Keratinocyte (primary cell): ENCODE results near the gene CYTH1. TPM values are rescaled to one million over a fixed set of nuclear protein-coding genes. Genes with fewer than 3 reads are reported as not detected.

Experiments
- DNase-seq: peaks from one replicate; pipeline ENCODE4 v3.0.0-alpha.2; 2011; ENCODE audit warnings: low read depth, missing footprints, low spot score
- FAIRE-seq: peaks from 2 replicates; lab custom pipeline; 2011; peaks lifted over from hg19 to GRCh38; lab: Jason Lieb, UNC
- H2AFZ ChIP-seq: 2 replicates; pipeline ENCODE4 v1.6.0; 2012; ENCODE audit warnings: low read length, control low read depth, inconsistent platforms; ENCODE audit not compliant: control insufficient read depth
- H3K27ac ChIP-seq: 2 replicates; pipeline ENCODE4 v1.5.1; 2011; ENCODE audit warnings: low read length; ENCODE audit not compliant: control insufficient read depth, insufficient read depth
- H3K27me3 ChIP-seq: 3 replicates; pipeline ENCODE4 v1.6.0; 2011; ENCODE audit warnings: low read length; ENCODE audit not compliant: control insufficient read depth, insufficient read depth; ENCODE audit errors: extremely low read depth
- H3K36me3 ChIP-seq, 2 experiments: 2 replicates in 1 of 2; 3 replicates in 1 of 2; pipeline ENCODE4 v1.5.1; 2011; ENCODE audit warnings: low read length in 2 of 2, mild to moderate bottlenecking in 1 of 2; ENCODE audit not compliant: control insufficient read depth in 2 of 2, insufficient read depth in 2 of 2; ENCODE audit errors: extremely low read depth in 1 of 2
- H3K4me1 ChIP-seq: 3 replicates; pipeline ENCODE4 v1.5.1; 2011; ENCODE audit warnings: low read length; ENCODE audit not compliant: control insufficient read depth, insufficient read depth; ENCODE audit errors: extremely low read depth
- H3K4me2 ChIP-seq: 3 replicates; pipeline ENCODE4 v1.6.0; 2011; ENCODE audit warnings: low read depth, low read length; ENCODE audit not compliant: control insufficient read depth, insufficient read depth; ENCODE audit errors: extremely low read depth
- H3K4me3 ChIP-seq, 3 experiments: fragments of 200-600 bp in 1 of 3; sonication (generic) in 1 of 3; 2 replicates in 2 of 3; 3 replicates in 1 of 3; pipeline ENCODE4 v1.5.1; 2011 to 2016; ENCODE audit warnings: low read length in 3 of 3, mild to moderate bottlenecking in 3 of 3, control low read depth in 2 of 3, inconsistent platforms in 1 of 3, low read depth in 1 of 3, mixed read lengths in 1 of 3, mixed run types in 1 of 3, moderate library complexity in 1 of 3; ENCODE audit not compliant: control insufficient read depth in 2 of 3, insufficient read depth in 2 of 3; ENCODE audit errors: extremely low read depth in 1 of 3
- H3K79me2 ChIP-seq: 2 replicates; pipeline ENCODE4 v1.6.0; 2012; ENCODE audit warnings: low read length; ENCODE audit not compliant: control insufficient read depth, insufficient read depth
- H3K9ac ChIP-seq: 3 replicates; pipeline ENCODE4 v1.6.0; 2011; ENCODE audit warnings: low read length; ENCODE audit not compliant: control insufficient read depth, insufficient read depth; ENCODE audit errors: extremely low read depth
- H3K9me1 ChIP-seq: 3 replicates; pipeline ENCODE4 v1.6.0; 2011; ENCODE audit warnings: low read length; ENCODE audit not compliant: control insufficient read depth, insufficient read depth; ENCODE audit errors: extremely low read depth
- H3K9me3 ChIP-seq: 2 replicates; pipeline ENCODE4 v1.5.1; 2012; ENCODE audit warnings: low read depth, low read length; ENCODE audit not compliant: control insufficient read depth
- H4K20me1 ChIP-seq: 3 replicates; pipeline ENCODE4 v1.6.0; 2011; ENCODE audit warnings: low read length; ENCODE audit not compliant: control insufficient read depth, insufficient read depth; ENCODE audit errors: extremely low read depth
- CTCF ChIP-seq, 3 experiments: IDR thresholded peaks in 1 of 3; conservative IDR thresholded peaks in 1 of 3; optimal IDR thresholded peaks in 1 of 3; 2 replicates in 2 of 3; 3 replicates in 1 of 3; pipeline versions ENCODE3 to v1.5.1; 2011; ENCODE audit warnings: low read length in 3 of 3, mild to moderate bottlenecking in 3 of 3, moderate library complexity in 2 of 3, control low read depth in 1 of 3, inconsistent platforms in 1 of 3; ENCODE audit not compliant: insufficient read depth in 2 of 3; ENCODE audit errors: extremely low read depth in 1 of 3
- EZH2 ChIP-seq: IDR thresholded peaks from one replicate; pipeline ENCODE4 v1.6.1; 2012; ENCODE audit warnings: inconsistent platforms, mild to moderate bottlenecking, low read length, moderate library complexity
- dilution Hi-C: fragments of 300-500 bp; cut with MboI; formaldehyde crosslinking; loops from one replicate; pipeline ENCODE4 v1.7.0; 2020; ENCODE audit warnings: low sequenced_read_pairs; ENCODE audit not compliant: extremely low pct_ligation_motif_present
- polyA plus RNA-seq, 5 experiments: library from polyadenylated mRNA; depleted of rRNA in 3 of 5; stranded (reverse) in 3 of 5; stranded (forward) in 1 of 5; unstranded in 1 of 5; fragments of >200 nt; gene quantifications; 1 replicate in 1 of 5; 2 replicates in 3 of 5; 3 replicates in 1 of 5; pipeline versions ENCODE4 v1.2.1 to v1.2.3, GENCODE V29; 2011 to 2012; ENCODE audit warnings: missing spikeins in 2 of 5, low read depth in 1 of 5, low replicate concordance in 1 of 5

The CYTH1 gene
- polyA plus RNA-seq, 1 donor (not counting 4 experiments of a cell fraction or from before 2014, with no cell fraction given): 28.3 TPM

GRCh38 chr17:78693346-78694083 is 88.6 kb downstream of the CYTH1 start:
- no peak overlapping the region for H3K4me2 ChIP-seq
- no peak overlapping the region for H2AFZ ChIP-seq
- H3K36me3 ChIP-seq: peaks cover 17 to 34% of the 10 kb centered on the region in 2 experiments
- H3K9me1 ChIP-seq: no peaks in the 10 kb centered on the region
- dilution Hi-C loops: no loop called here
- TF ChIP-seq EZH2 (no peak), CTCF (optimal IDR thresholded peaks at IDR 0.05 in 1 of 3, IDR thresholded peaks at IDR 0.05 in 1 of 3, conservative IDR thresholded peaks at IDR 0.05 in 1 of 3; ENCODE audit: extremely low read depth in 1 of 3, insufficient read depth in 2 of 3, low read length in 3 of 3) (no peak)
- peaks cover 9% of the 10 kb centered on the region for H3K4me1 ChIP-seq
- no peaks in the 10 kb centered on the region for H4K20me1 ChIP-seq
- H3K27ac ChIP-seq: no peak overlapping the region
- H3K4me3 ChIP-seq: no peak overlapping the region
- H3K27me3 ChIP-seq: no peaks in the 10 kb centered on the region
- H3K79me2 ChIP-seq: no peaks in the 10 kb centered on the region
- DNase-seq (no peak), FAIRE-seq (no peak)
- no peaks in the 10 kb centered on the region for H3K9me3 ChIP-seq
- no peak overlapping the region for H3K9ac ChIP-seq

- no peaks in the 10 kb centered on the region for H3K9me3 ChIP-seq
- H2AFZ ChIP-seq: no peak overlapping the region
- H3K27ac ChIP-seq: no peak overlapping the region
- dilution Hi-C loops: no loop called here
- H3K4me3 ChIP-seq: no peak overlapping the region
- H3K27me3 ChIP-seq: no peaks in the 10 kb centered on the region
- FAIRE-seq (no peak), DNase-seq (no peak)
- peaks cover 6% of the 10 kb centered on the region for H3K4me1 ChIP-seq
- TF ChIP-seq CTCF (optimal IDR thresholded peaks at IDR 0.05 in 1 of 3, IDR thresholded peaks at IDR 0.05 in 1 of 3, conservative IDR thresholded peaks at IDR 0.05 in 1 of 3; ENCODE audit: extremely low read depth in 1 of 3, insufficient read depth in 2 of 3, low read length in 3 of 3): no peak
- no peak for TF ChIP-seq EZH2
- no peak overlapping the region for H3K9ac ChIP-seq
- H3K36me3 ChIP-seq: peaks cover 17 to 35% of the 10 kb centered on the region in 2 experiments
- H3K4me2 ChIP-seq: no peak overlapping the region
- H4K20me1 ChIP-seq: no peaks in the 10 kb centered on the region
- H3K9me1 ChIP-seq: no peaks in the 10 kb centered on the region
- H3K79me2 ChIP-seq: no peaks in the 10 kb centered on the region
Measured at GRCh38 chr17:78692460-78693010, 89.5 kb downstream of the CYTH1 start.
